ENCODE results near the gene BACH2.

Gene BACH2

DNA sequence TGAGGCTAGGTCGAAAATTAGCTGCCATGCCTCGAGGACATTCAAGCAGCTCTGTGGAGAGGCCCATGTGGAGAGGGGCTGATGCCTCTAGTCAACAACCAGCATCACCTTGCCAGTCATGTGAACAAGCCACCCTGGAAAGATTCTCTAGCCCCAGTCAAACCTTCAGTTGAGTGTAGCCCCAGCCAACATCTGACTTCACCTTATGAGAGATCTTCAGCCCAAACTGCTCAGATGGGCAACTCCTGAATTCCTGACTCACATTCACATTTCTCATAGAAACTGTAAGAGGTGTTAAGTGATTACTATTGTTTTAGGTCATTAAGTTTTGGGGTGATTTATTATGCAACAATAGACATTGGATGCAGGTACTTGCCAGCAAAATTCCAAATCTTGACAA, 357.5 kb downstream of the BACH2 start:
- TF ChIP-seq, protein P1, sequence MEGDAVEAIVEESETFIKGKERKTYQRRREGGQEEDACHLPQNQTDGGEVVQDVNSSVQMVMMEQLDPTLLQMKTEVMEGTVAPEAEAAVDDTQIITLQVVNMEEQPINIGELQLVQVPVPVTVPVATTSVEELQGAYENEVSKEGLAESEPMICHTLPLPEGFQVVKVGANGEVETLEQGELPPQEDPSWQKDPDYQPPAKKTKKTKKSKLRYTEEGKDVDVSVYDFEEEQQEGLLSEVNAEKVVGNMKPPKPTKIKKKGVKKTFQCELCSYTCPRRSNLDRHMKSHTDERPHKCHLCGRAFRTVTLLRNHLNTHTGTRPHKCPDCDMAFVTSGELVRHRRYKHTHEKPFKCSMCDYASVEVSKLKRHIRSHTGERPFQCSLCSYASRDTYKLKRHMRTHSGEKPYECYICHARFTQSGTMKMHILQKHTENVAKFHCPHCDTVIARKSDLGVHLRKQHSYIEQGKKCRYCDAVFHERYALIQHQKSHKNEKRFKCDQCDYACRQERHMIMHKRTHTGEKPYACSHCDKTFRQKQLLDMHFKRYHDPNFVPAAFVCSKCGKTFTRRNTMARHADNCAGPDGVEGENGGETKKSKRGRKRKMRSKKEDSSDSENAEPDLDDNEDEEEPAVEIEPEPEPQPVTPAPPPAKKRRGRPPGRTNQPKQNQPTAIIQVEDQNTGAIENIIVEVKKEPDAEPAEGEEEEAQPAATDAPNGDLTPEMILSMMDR (IDR thresholded peaks at IDR 0.05; ENCODE audit: low read depth, low read length, missing control alignments): no peak
- no peak for DNase-seq (ENCODE audit: low read depth)
- no peak overlapping the region for H3K4me3 ChIP-seq (ENCODE audit: low read depth, low read length)

DNA sequence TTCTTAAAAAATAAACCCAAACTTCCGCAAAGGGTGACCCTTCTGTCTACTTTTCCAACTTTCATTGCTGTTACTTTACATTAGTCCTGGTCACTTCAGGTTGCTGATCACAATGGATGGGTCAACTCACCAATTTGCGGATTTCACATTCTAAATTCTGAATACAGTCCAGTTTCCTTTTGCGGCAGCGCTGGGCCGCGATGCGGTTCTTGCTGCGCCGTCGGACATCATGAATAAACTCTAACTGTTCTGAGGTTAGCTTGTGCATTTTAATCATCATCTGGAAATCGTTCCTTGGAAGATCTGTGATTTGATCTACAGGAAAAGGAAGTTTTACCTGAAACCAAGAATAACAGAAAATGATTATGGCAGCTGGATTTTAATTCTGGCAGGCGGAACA, 358.6 kb downstream of the BACH2 start:
- TF ChIP-seq, protein P1 (IDR thresholded peaks at IDR 0.05; ENCODE audit: low read depth, low read length, missing control alignments): no peak

DNA sequence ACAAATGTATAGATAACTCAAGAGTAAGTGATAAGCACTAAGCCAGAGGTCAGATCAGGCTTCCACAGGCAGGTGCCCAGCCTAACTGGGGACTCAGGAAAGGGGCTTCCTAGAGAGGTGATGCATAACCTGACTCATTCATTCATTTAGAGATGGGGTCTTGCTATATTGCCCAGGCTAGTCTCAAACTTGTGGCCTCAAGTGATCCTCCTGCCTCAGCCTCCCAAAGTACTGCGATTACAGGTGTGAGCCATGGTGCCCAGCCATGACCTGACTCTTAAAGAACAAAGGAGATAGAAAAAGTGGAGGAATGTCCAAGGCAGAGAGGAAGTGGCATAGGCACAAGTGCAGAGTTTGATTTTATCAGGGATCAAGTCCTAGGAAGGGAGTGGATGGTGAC, 360.5 kb downstream of the BACH2 start:
- no peak for DNase-seq (ENCODE audit: low read depth)
- TF ChIP-seq, protein P1 (IDR thresholded peaks at IDR 0.05; ENCODE audit: low read depth, low read length, missing control alignments): no peak
- no peak overlapping the region for H3K4me3 ChIP-seq (ENCODE audit: low read depth, low read length)

More for the DNA sequence above, 358.6 kb downstream of the BACH2 start:
- H3K4me3 ChIP-seq (ENCODE audit: low read depth, low read length): no peak overlapping the region
- no peak for DNase-seq (ENCODE audit: low read depth)

DNA sequence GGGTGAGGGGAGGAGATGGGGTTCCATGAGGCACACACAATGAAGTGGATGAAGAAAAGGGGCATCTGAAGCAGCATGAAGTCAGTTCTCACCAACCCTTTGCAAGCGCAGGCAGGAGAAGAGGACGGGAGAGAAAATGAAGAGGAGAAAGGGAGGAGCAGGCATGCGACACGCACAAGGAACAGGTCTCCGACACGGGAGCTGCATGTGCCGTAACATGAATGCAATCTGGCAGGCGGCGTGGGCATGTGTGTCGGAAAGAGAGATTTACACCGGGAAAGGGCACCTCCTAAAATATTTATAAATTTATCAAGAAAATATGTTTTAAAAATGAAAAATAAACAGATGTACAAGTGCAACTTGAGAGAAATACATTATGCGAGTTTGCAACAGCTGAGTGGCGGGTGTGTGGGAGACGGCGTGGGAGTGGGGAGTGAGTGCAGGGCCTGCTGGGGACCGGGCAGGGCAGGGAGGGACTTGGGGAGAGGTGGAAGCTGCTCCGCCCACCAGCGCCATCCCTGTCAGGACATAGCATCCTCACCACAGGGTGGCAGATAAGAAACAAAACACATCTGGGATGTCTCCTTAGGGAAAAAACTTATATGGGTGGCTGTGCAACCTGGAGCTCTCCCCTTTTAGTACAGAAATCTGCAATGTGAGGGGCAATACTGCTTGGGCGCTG, 361.8 kb downstream of the BACH2 start:
- no peak for DNase-seq (ENCODE audit: low read depth)
- no peak overlapping the region for H3K4me3 ChIP-seq (ENCODE audit: low read depth, low read length)
- TF ChIP-seq, protein P1 (IDR thresholded peaks at IDR 0.05; ENCODE audit: low read depth, low read length, missing control alignments): no peak

DNA sequence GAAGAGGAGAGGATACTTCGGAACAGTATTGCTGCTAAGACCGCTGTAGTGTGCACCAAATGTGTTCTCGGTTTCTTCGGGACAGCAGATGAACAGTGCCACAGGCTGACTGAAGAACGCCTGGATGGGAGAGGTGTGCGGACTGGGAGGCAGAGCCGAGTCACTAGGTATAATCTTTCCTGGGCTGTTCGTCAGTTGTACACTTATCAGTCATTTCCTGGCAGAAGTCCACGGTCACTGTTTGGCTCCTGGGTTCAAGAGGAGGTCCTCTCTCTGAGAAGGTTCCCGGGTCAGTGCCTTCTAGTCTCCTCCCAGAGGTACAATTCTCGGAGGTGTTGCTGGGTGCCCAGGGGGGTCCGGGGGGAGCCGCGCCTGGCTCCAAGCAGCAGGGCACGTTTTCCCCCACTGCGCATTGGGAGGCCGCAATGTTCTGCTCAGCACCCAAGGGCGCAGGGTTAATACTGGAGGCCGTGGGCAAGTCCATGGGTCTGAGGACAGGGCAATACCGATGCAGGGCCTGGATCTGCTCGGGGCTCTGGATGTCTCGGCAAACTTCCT, 364.3 kb downstream of the BACH2 start:
- TF ChIP-seq, protein P1 (IDR thresholded peaks at IDR 0.05; ENCODE audit: low read depth, low read length, missing control alignments): no peak
- no peak for DNase-seq (ENCODE audit: low read depth)
- no peak overlapping the region for H3K4me3 ChIP-seq (ENCODE audit: low read depth, low read length)

DNA sequence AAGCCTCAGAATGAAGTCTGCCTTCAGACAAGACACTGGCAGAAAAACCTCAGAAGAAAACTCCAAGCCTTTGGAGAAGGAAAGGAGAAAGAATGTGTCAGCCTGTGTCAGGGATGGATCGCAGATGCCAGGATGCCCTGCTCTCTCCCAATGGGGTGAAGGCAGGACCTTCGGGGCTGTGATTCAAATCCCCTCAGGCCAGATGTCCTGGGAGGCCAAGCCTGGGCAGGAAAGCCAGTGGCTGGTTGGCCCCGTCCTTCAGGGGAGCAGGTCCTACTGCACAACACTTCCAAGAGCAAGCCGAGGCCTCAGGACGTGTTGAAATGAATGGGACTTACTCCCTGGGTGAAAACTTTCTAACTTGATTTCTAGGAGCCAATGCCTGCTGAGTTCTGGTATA, 365.9 kb downstream of the BACH2 start:
- no peak overlapping the region for H3K4me3 ChIP-seq (ENCODE audit: low read depth, low read length)
- DNase-seq (ENCODE audit: low read depth): no peak
- TF ChIP-seq, protein P1 (IDR thresholded peaks at IDR 0.05; ENCODE audit: low read depth, low read length, missing control alignments): no peak

DNA sequence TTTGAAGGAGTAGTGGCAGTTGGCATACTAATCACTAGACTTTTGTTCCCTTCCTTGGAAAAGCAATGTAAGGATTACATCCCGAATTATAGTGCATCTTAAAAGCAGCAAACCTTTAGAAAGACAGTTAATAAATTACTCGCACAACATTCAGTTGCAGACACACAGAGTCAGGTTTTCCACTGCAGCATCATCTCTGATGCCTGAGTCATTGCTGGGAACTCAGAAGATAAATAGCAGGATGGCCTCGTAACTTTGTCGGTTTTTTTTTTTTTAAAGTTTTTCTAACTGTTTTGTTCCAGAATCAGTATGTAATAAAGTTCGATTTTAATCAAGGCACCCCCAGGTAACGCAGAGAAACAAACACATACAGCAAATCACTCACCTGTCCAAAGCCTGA, 368.0 kb downstream of the BACH2 start:
- DNase-seq (ENCODE audit: low read depth): no peak
- H3K4me3 ChIP-seq (ENCODE audit: low read depth, low read length): no peak overlapping the region
- TF ChIP-seq, protein P1 (IDR thresholded peaks at IDR 0.05; ENCODE audit: low read depth, low read length, missing control alignments): no peak
